Measurements from ENCODE around the gene CMC2.
A peak's percentile ranks its signal among the peaks of the same experiment; 100 is the strongest.

The CMC2 gene

DNA sequence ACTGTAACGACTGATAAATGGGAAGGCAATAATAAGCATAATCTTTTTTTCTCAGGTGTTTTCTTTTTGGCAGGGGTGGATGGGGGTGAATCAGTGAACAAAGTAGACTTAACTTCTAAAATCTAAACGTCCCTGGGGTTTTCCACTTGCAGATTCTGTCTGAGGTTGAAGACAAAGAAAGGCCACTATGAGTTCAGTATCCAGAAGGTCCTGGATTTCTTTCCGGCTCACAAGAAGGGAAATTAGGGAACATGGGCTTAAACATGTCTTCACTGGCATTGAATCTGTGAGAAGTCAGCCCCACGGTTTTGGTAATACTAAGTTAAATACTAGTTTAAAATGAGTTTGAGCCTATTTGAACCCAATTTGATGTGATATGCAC, 67.8 kb downstream of the CMC2 start:
- Histone ChIP-seq H2AK5ac (ENCODE audit: low read length) (no peak overlapping the region), H2BK5ac (ENCODE audit: low read depth, low read length, poor library complexity) (no peak overlapping the region), H3K9ac (ENCODE audit: low read length) (no peak overlapping the region), H3K79me1 (ENCODE audit: low read length) (no peaks in the 10 kb centered on the region), H3K23ac (ENCODE audit: low read length) (no peak overlapping the region), H2BK12ac (ENCODE audit: low read length) (no peak overlapping the region), H3K4me2 (ENCODE audit: low read length) (no peak overlapping the region), H2BK120ac (ENCODE audit: insufficient read depth, low read length, poor library complexity) (no peak overlapping the region), H3K9me3 (ENCODE audit: insufficient read depth, low read depth, low read length) (no peaks in the 10 kb centered on the region), H3K4ac (ENCODE audit: low read depth, low read length) (no peak overlapping the region), H3K4me3 (ENCODE audit: low read depth, low read length) (no peak overlapping the region), H3K27ac (ENCODE audit: low read depth, low read length) (no peak overlapping the region), H4K8ac (ENCODE audit: low read depth, low read length) (no peak overlapping the region), H3K27me3 (ENCODE audit: insufficient read depth, low read length) (peaks cover 2% of the 10 kb centered on the region), H3K79me2 (ENCODE audit: control insufficient read depth, insufficient read depth, low read length, poor library complexity) (no peaks in the 10 kb centered on the region), H3K4me1 (ENCODE audit: control insufficient read depth in 1 of 2, insufficient read depth in 2 of 2, low read length in 2 of 2) (peaks cover 5 to 9% of the 10 kb centered on the region in 2 experiments), H4K91ac (ENCODE audit: low read depth, low read length) (no peak overlapping the region), H3K18ac (ENCODE audit: low read length) (no peak overlapping the region), H2AFZ (ENCODE audit: insufficient read depth, low read length, poor library complexity) (no peak overlapping the region), H3K14ac (ENCODE audit: low read length) (no peak overlapping the region), H3K36me3 (ENCODE audit: control insufficient read depth in 1 of 2, insufficient read depth in 2 of 2, low read length in 2 of 2) (no peaks in the 10 kb centered on the region), H4K12ac (ENCODE audit: low read depth, low read length) (no peak overlapping the region)
- no peak for DNase-seq
- WGBS (ENCODE audit: extremely low coverage, insufficient coverage, insufficient read length): no CpG with 5 or more reads among the region's 4 CpGs

DNA sequence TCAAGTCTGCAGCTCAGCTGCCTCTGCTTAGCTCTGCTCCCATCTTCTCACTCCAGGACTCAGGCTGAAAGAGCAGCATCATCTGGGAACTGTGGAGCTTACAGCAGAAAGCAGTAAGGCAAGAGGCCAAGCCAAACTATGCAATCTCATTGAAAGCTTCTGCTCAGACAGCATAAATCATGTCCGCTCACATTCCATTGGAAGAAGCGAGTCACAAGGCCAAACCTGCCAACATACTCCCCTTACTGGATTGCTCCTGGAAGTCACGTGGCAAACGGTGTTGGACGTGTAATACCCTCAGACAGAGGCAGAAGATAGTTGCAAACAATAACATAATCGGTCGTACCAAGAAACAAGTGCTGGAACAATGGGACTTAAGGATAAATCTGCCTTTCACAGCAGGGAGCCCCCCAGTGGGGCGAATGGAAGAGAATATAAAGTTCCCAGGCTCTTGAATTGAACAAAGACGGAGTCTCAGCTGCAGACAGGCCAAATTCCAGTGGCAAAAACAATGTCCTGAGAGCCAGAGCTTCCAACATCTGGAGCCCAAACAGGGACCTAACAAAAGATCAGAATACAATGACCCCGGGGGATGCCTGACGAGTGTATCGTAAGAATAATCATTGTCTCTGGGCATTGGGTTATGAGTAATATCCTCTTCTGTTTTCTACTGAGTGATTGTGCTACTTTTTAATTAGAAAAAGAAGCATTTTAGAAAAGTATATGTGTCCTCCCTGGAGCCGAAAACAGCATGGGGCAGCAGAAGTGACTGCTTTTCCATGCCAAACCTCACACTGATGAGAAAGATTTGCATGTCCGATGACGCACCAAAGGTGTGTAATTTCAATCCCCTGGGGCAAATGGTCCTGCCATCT, 68.4 kb downstream of the CMC2 start:
- Histone ChIP-seq H2AFZ (ENCODE audit: insufficient read depth, low read length, poor library complexity) (no peak overlapping the region), H3K23ac (ENCODE audit: low read length) (no peak overlapping the region)
- WGBS (ENCODE audit: extremely low coverage, insufficient coverage, insufficient read length): no CpG with 5 or more reads among the region's 15 CpGs

DNA sequence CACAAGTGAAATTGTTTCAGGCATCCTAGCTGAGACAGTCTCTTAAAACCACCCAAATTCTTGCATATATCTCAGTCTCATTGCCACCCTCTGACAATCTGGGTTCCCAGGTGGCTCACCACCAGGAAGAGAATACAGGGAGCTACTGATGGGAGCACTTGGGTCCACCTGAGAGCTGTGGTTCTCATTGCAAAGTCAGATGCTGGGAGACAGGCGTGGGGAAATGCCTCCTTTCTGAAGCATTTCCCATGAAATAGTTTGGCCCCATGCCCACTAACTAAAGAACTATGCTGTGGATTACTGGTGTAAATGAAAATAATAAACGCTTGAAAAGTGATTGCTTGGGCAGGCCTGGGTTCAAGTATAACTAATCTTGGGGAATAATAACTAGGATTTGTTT, 70.3 kb downstream of the CMC2 start:
- no peak overlapping the region for H3K27ac ChIP-seq (ENCODE audit: low read depth, low read length)
- H3K79me1 ChIP-seq (ENCODE audit: low read length): no peaks in the 10 kb centered on the region
- no peak overlapping the region for H2AK5ac ChIP-seq (ENCODE audit: low read length)
- H3K23ac ChIP-seq (ENCODE audit: low read length): no peak overlapping the region
- no peak overlapping the region for H3K4me3 ChIP-seq (ENCODE audit: low read depth, low read length)
- H4K12ac ChIP-seq (ENCODE audit: low read depth, low read length): no peak overlapping the region
- H3K27me3 ChIP-seq (ENCODE audit: insufficient read depth, low read length): peaks cover 14% of the 10 kb centered on the region
- DNase-seq: no peak
- no peak overlapping the region for H3K4me2 ChIP-seq (ENCODE audit: low read length)
- H2BK120ac ChIP-seq (ENCODE audit: insufficient read depth, low read length, poor library complexity): no peak overlapping the region
- WGBS (ENCODE audit: extremely low coverage, insufficient coverage, insufficient read length): no CpG with 5 or more reads among the region's 2 CpGs
- H4K91ac ChIP-seq (ENCODE audit: low read depth, low read length): no peak overlapping the region
- no peak overlapping the region for H2AFZ ChIP-seq (ENCODE audit: insufficient read depth, low read length, poor library complexity)
- no peak overlapping the region for H3K4ac ChIP-seq (ENCODE audit: low read depth, low read length)
- H4K8ac ChIP-seq (ENCODE audit: low read depth, low read length): no peak overlapping the region
- no peak overlapping the region for H3K18ac ChIP-seq (ENCODE audit: low read length)
- no peak overlapping the region for H3K9ac ChIP-seq (ENCODE audit: low read length)
- no peaks in the 10 kb centered on the region for H3K36me3 ChIP-seq (ENCODE audit: control insufficient read depth in 1 of 2, insufficient read depth in 2 of 2, low read length in 2 of 2)
- no peak overlapping the region for H2BK12ac ChIP-seq (ENCODE audit: low read length)
- no peak overlapping the region for H2BK5ac ChIP-seq (ENCODE audit: low read depth, low read length, poor library complexity)
- H3K4me1 ChIP-seq (ENCODE audit: control insufficient read depth in 1 of 2, insufficient read depth in 2 of 2, low read length in 2 of 2): peaks cover 11 to 20% of the 10 kb centered on the region in 2 experiments
- H3K79me2 ChIP-seq (ENCODE audit: control insufficient read depth, insufficient read depth, low read length, poor library complexity): no peaks in the 10 kb centered on the region
- H3K14ac ChIP-seq (ENCODE audit: low read length): no peak overlapping the region
- H3K9me3 ChIP-seq (ENCODE audit: insufficient read depth, low read depth, low read length): peaks cover 3% of the 10 kb centered on the region

More for the DNA sequence above, 68.4 kb downstream of the CMC2 start:
- Histone ChIP-seq H2AK5ac (ENCODE audit: low read length) (no peak overlapping the region), H3K27ac (ENCODE audit: low read depth, low read length) (no peak overlapping the region), H2BK120ac (ENCODE audit: insufficient read depth, low read length, poor library complexity) (no peak overlapping the region), H3K79me1 (ENCODE audit: low read length) (no peaks in the 10 kb centered on the region), H3K36me3 (ENCODE audit: control insufficient read depth in 1 of 2, insufficient read depth in 2 of 2, low read length in 2 of 2) (no peaks in the 10 kb centered on the region), H2BK12ac (ENCODE audit: low read length) (no peak overlapping the region), H3K4me3 (ENCODE audit: low read depth, low read length) (no peak overlapping the region), H3K4me2 (ENCODE audit: low read length) (no peak overlapping the region), H3K4me1 (ENCODE audit: control insufficient read depth in 1 of 2, insufficient read depth in 2 of 2, low read length in 2 of 2) (peaks cover 5 to 9% of the 10 kb centered on the region in 2 experiments), H3K9ac (ENCODE audit: low read length) (no peak overlapping the region), H3K14ac (ENCODE audit: low read length) (no peak overlapping the region), H3K27me3 (ENCODE audit: insufficient read depth, low read length) (peaks cover 4% of the 10 kb centered on the region), H3K4ac (ENCODE audit: low read depth, low read length) (no peak overlapping the region), H3K18ac (ENCODE audit: low read length) (no peak overlapping the region), H4K8ac (ENCODE audit: low read depth, low read length) (no peak overlapping the region), H4K91ac (ENCODE audit: low read depth, low read length) (no peak overlapping the region), H3K9me3 (ENCODE audit: insufficient read depth, low read depth, low read length) (no peaks in the 10 kb centered on the region), H3K79me2 (ENCODE audit: control insufficient read depth, insufficient read depth, low read length, poor library complexity) (no peaks in the 10 kb centered on the region), H4K12ac (ENCODE audit: low read depth, low read length) (no peak overlapping the region), H2BK5ac (ENCODE audit: low read depth, low read length, poor library complexity) (no peak overlapping the region)
- peak in 1 of 2 donors; percentile 46 for DNase-seq

DNA sequence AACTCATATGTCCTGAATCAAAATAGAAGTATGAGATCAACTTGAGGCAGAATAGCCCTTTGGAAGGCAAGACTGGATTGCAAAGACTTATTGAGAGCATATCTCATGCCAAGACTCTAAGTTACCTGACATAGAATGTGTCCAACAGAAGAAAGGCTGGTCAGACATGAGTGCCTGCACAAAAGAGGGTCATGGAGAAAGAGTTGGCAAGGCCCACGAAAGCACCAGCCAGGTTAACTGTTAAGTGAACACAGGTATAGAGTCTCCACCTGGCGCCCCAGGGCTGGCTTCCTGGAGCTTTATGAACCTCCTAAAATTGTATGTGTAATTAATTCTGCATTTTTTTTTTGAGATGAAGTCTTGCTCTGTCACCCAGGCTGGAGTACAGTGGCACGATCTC, 71.0 kb downstream of the CMC2 start:
- Histone ChIP-seq H3K4me1 (ENCODE audit: control insufficient read depth in 1 of 2, insufficient read depth in 2 of 2, low read length in 2 of 2) (peaks cover 11 to 20% of the 10 kb centered on the region in 2 experiments), H3K14ac (ENCODE audit: low read length) (no peak overlapping the region), H2AK5ac (ENCODE audit: low read length) (no peak overlapping the region), H4K8ac (ENCODE audit: low read depth, low read length) (no peak overlapping the region), H2BK12ac (ENCODE audit: low read length) (no peak overlapping the region), H4K12ac (ENCODE audit: low read depth, low read length) (no peak overlapping the region), H3K4ac (ENCODE audit: low read depth, low read length) (no peak overlapping the region), H3K23ac (ENCODE audit: low read length) (no peak overlapping the region), H3K4me2 (ENCODE audit: low read length) (no peak overlapping the region), H3K27me3 (ENCODE audit: insufficient read depth, low read length) (peaks cover 14% of the 10 kb centered on the region), H3K36me3 (ENCODE audit: control insufficient read depth in 1 of 2, insufficient read depth in 2 of 2, low read length in 2 of 2) (no peaks in the 10 kb centered on the region), H2BK120ac (ENCODE audit: insufficient read depth, low read length, poor library complexity) (no peak overlapping the region), H2AFZ (ENCODE audit: insufficient read depth, low read length, poor library complexity) (no peak overlapping the region), H3K79me2 (ENCODE audit: control insufficient read depth, insufficient read depth, low read length, poor library complexity) (no peaks in the 10 kb centered on the region), H3K4me3 (ENCODE audit: low read depth, low read length) (no peak overlapping the region), H3K9me3 (ENCODE audit: insufficient read depth, low read depth, low read length) (peaks cover 3% of the 10 kb centered on the region), H3K18ac (ENCODE audit: low read length) (no peak overlapping the region), H3K9ac (ENCODE audit: low read length) (no peak overlapping the region), H3K79me1 (ENCODE audit: low read length) (no peaks in the 10 kb centered on the region), H2BK5ac (ENCODE audit: low read depth, low read length, poor library complexity) (no peak overlapping the region), H3K27ac (ENCODE audit: low read depth, low read length) (no peak overlapping the region), H4K91ac (ENCODE audit: low read depth, low read length) (no peak overlapping the region)
- WGBS (ENCODE audit: extremely low coverage, insufficient coverage, insufficient read length): no CpG with 5 or more reads among the region's 3 CpGs
- no peak for DNase-seq
